ENCODE results near the gene CHST4.
"Not testable (repeated sequence)": the region's sequence is repeated elsewhere in the genome, so short reads cannot be mapped to it uniquely, and the experiment has no call there.

The CHST4 gene

GRCh38 chr16:71570144-71570543 is 43.9 kb downstream of the CHST4 start:
- no peak for DNase-seq (ENCODE audit: low spot score)

GRCh38 chr16:71572497-71573116 is 46.4 kb downstream of the CHST4 start:
- no peak for DNase-seq (ENCODE audit: low spot score)

- no peak for DNase-seq (ENCODE audit: low spot score)
These were observed 47.3 kb downstream of the CHST4 start for GRCh38 chr16:71573387-71574094.

- DNase-seq (ENCODE audit: low spot score) = no peak
These were observed 48.5 kb downstream of the CHST4 start for GRCh38 chr16:71574702-71575101.

- DNase-seq (ENCODE audit: low spot score) = no peak
These were observed 50.7 kb downstream of the CHST4 start, which contains the start of gene TAT for GRCh38 chr16:71576971-71577370. Gene TAT (minus strand): TSS chr16:71577092. CDS start chr16:71576415, 677 bp downstream.

- not testable (repeated sequence) for DNase-seq (ENCODE audit: low spot score)
These were observed 56.3 kb downstream of the CHST4 start for GRCh38 chr16:71582553-71582848.

GRCh38 chr16:71584543-71585317 is 58.5 kb downstream of the CHST4 start:
- DNase-seq (ENCODE audit: low spot score) = no peak

GRCh38 chr16:71585318-71585703 is 59.1 kb downstream of the CHST4 start:
- no peak for DNase-seq (ENCODE audit: low spot score)

All from COLO829 (cell line).